Measurements from ENCODE around the gene SSH2.

The SSH2 gene

GRCh38 chr17:29597361-29598172, 332.5 kb downstream of the SSH2 start:
- DNase-seq = no peak

GRCh38 chr17:29596811-29597210, 333.2 kb downstream of the SSH2 start:
- no peak for DNase-seq

- no peak for DNase-seq
Observed at GRCh38 chr17:29595943-29596774, 333.9 kb downstream of the SSH2 start.

GRCh38 chr17:29595107-29595942, 334.7 kb downstream of the SSH2 start:
- no peak for DNase-seq

GRCh38 chr17:29594519-29595090, 335.4 kb downstream of the SSH2 start:
- no peak for DNase-seq

- DNase-seq = no peak
Observed at GRCh38 chr17:29593591-29594518, 336.2 kb downstream of the SSH2 start.

GRCh38 chr17:29592850-29593551, 337.0 kb downstream of the SSH2 start, which contains the start of gene ANKRD13B:
ANKRD13B (plus strand) TSS chr17:29593132; CDS start chr17:29593622, 490 bp downstream.
- peak; percentile 59 for DNase-seq

- peak; percentile 88 for DNase-seq
Observed at GRCh38 chr17:29591737-29592608, 338.1 kb downstream of the SSH2 start.

GRCh38 chr17:29591146-29591736, 338.8 kb downstream of the SSH2 start:
- DNase-seq = peak; percentile 44

GRCh38 chr17:29590411-29591145, 339.4 kb downstream of the SSH2 start:
- DNase-seq = no peak

GRCh38 chr17:29589524-29590410, 340.3 kb downstream of the SSH2 start, which contains the start of gene GIT1:
GIT1 (minus strand) TSS chr17:29589648; CDS start chr17:29589378, 270 bp downstream.
- DNase-seq = peak; percentile 92

- DNase-seq = peak; percentile 21
Observed at GRCh38 chr17:29588562-29589411, 341.2 kb downstream of the SSH2 start.

- DNase-seq = no peak
Observed at GRCh38 chr17:29588017-29588561, 341.9 kb downstream of the SSH2 start.

- no peak for DNase-seq
Observed at GRCh38 chr17:29587591-29587990, 342.4 kb downstream of the SSH2 start.

- no peak for DNase-seq
Observed at GRCh38 chr17:29586676-29587469, 343.2 kb downstream of the SSH2 start.

All from NCI-H774 (cell line).